GM18499 (cell line): ENCODE data around the gene TMEM45B.
"Not testable (repeated sequence)": the region's sequence is repeated elsewhere in the genome, so short reads cannot be mapped to it uniquely, and the experiment has no call there.

ENCODE experiments used
- ATAC-seq: cut with Tn5 transposase; IDR thresholded peaks from one replicate; pipeline ENCODE4 v1.9.1; 2021; ENCODE audit warnings: moderate number of reproducible peaks; ENCODE audit not compliant: insufficient read depth, unreplicated experiment

TMEM45B gene

GRCh38 chr11:129815596-129816461, at the start of gene TMEM45B:
Gene TMEM45B (plus strand): TSS chr11:129815848. CDS start chr11:129852483, 36,635 bp downstream.
- ATAC-seq: no peak

GRCh38 chr11:129766898-129767604, 48.6 kb upstream of the TMEM45B start:
- no peak for ATAC-seq

GRCh38 chr11:129767827-129768226, 47.8 kb upstream of the TMEM45B start:
- ATAC-seq: no peak

GRCh38 chr11:129768356-129768755, 47.3 kb upstream of the TMEM45B start:
- no peak for ATAC-seq

- ATAC-seq: no peak
These were observed 46.6 kb upstream of the TMEM45B start for GRCh38 chr11:129769059-129769458.

GRCh38 chr11:129770993-129771392, 44.7 kb upstream of the TMEM45B start:
- no peak for ATAC-seq

GRCh38 chr11:129771456-129771855, 44.2 kb upstream of the TMEM45B start:
- not testable (repeated sequence) for ATAC-seq

GRCh38 chr11:129778877-129779276, 36.8 kb upstream of the TMEM45B start:
- ATAC-seq: no peak

- no peak for ATAC-seq
These were observed 36.3 kb upstream of the TMEM45B start for GRCh38 chr11:129779342-129779741.

- ATAC-seq: no peak
These were observed 30.1 kb upstream of the TMEM45B start for GRCh38 chr11:129785383-129786111.

- not testable (repeated sequence) for ATAC-seq
These were observed 29.6 kb upstream of the TMEM45B start for GRCh38 chr11:129786112-129786416.

GRCh38 chr11:129787532-129788155, 28.0 kb upstream of the TMEM45B start:
- no peak for ATAC-seq

- no peak for ATAC-seq
These were observed 27.4 kb upstream of the TMEM45B start for GRCh38 chr11:129788278-129788677.

- ATAC-seq: no peak
These were observed 25.5 kb upstream of the TMEM45B start for GRCh38 chr11:129790106-129790505.

- ATAC-seq: no peak
These were observed 24.1 kb upstream of the TMEM45B start for GRCh38 chr11:129791515-129791914.

- no peak for ATAC-seq
These were observed 23.0 kb upstream of the TMEM45B start for GRCh38 chr11:129792663-129793062.

- no peak for ATAC-seq
These were observed 20.6 kb upstream of the TMEM45B start for GRCh38 chr11:129795089-129795488.

- no peak for ATAC-seq
These were observed 17.4 kb upstream of the TMEM45B start for GRCh38 chr11:129798212-129798611.

- ATAC-seq: not testable (repeated sequence)
These were observed 15.5 kb upstream of the TMEM45B start for GRCh38 chr11:129800162-129800561.

GRCh38 chr11:129800655-129801054, 15.0 kb upstream of the TMEM45B start:
- no peak for ATAC-seq
